Peyer's patch (tissue), 4 donors: ENCODE measurements around the gene BARX1.

Experiments used
- CTCF ChIP-seq, 6 experiments: fragments of 450-650 bp in 4 of 6; fragments of 200-600 bp in 2 of 6; sonication (generic) in 1 of 6; IDR thresholded peaks; one replicate each; pipeline ENCODE4 v1.5.1; 2017 to 2019; ENCODE audit warnings: antibody characterized with exemption in 6 of 6, mild to moderate bottlenecking in 3 of 6, moderate library complexity in 1 of 6
- POLR2A ChIP-seq, 2 donors: fragments of 450-650 bp; IDR thresholded peaks; one replicate each; pipeline ENCODE4 v1.5.1; 2017; ENCODE audit warnings: antibody characterized with exemption in 2 of 2, mild to moderate bottlenecking in 2 of 2, moderate library complexity in 2 of 2

- TF ChIP-seq CTCF (IDR thresholded peaks at IDR 0.05) (no peak), POLR2A (IDR thresholded peaks at IDR 0.05) (no peak)
Measured at GRCh38 chr9:93969328-93969661, 14.1 kb upstream of the BARX1 start.
